Neural progenitor cell (in vitro differentiated cells): ENCODE measurements around the gene DONSON. TPM values are rescaled to one million over a fixed set of nuclear protein-coding genes. Genes with fewer than 3 reads are reported as not detected.

Experiments
- DNase-seq: peaks from one replicate; pipeline ENCODE4 v3.0.0-alpha.2; 2016; ENCODE audit warnings: low spot score
- H2AFZ ChIP-seq: fragments of 200-600 bp; sonication (generic); replicated peaks from 2 replicates; pipeline ENCODE4 v1.6.1; 2016; ENCODE audit warnings: antibody characterized with exemption
- H3F3A ChIP-seq: fragments of 200-600 bp; sonication (generic); 2 replicates; pipeline ENCODE4 v1.6.1; 2016; ENCODE audit warnings: antibody characterized with exemption, low read depth
- H3K27ac ChIP-seq: fragments of 200-600 bp; sonication (generic); 2 replicates; pipeline ENCODE4 v1.5.1; 2016; ENCODE audit warnings: mild to moderate bottlenecking
- H3K27me3 ChIP-seq: fragments of 200-600 bp; sonication (generic); 2 replicates; pipeline ENCODE4 v1.6.1; 2016; ENCODE audit warnings: mild to moderate bottlenecking, moderate library complexity
- H3K36me3 ChIP-seq: fragments of 200-600 bp; sonication (generic); 2 replicates; pipeline ENCODE4 v1.5.1; 2016
- H3K4me1 ChIP-seq: fragments of 200-600 bp; sonication (generic); 2 replicates; pipeline ENCODE4 v1.6.1; 2016; ENCODE audit warnings: mixed run types
- H3K4me2 ChIP-seq: fragments of 200-600 bp; sonication (generic); 2 replicates; pipeline ENCODE4 v1.6.1; 2016
- H3K4me3 ChIP-seq: fragments of 200-600 bp; sonication (generic); 2 replicates; pipeline ENCODE4 v1.5.1; 2016
- H3K79me2 ChIP-seq: fragments of 200-600 bp; sonication (generic); 2 replicates; pipeline ENCODE4 v1.6.1; 2016; ENCODE audit warnings: low read depth
- H3K9ac ChIP-seq: fragments of 200-600 bp; sonication (generic); 2 replicates; pipeline ENCODE4 v1.6.1; 2016
- H3K9me3 ChIP-seq: fragments of 200-600 bp; sonication (generic); 2 replicates; pipeline ENCODE4 v1.5.1; 2016; ENCODE audit warnings: low read depth
- H4K20me1 ChIP-seq: fragments of 200-600 bp; sonication (generic); 2 replicates; pipeline ENCODE4 v1.6.1; 2016; ENCODE audit warnings: low read depth
- H3K27ac Mint-ChIP-seq: 3 replicates; pipeline ENCODE4 v1.8.0; 2021; ENCODE audit warnings: mixed read lengths
- H3K27me3 Mint-ChIP-seq: 2 replicates; pipeline ENCODE4 v1.8.0; 2022; ENCODE audit warnings: low read depth, mild to moderate bottlenecking, inconsistent platforms, moderate library complexity, mixed read lengths; ENCODE audit not compliant: insufficient read depth
- H3K36me3 Mint-ChIP-seq: 3 replicates; pipeline ENCODE4 v1.8.0; 2021; ENCODE audit warnings: mixed read lengths
- H3K4me1 Mint-ChIP-seq: 3 replicates; pipeline ENCODE4 v1.8.0; 2021; ENCODE audit warnings: mixed read lengths
- H3K4me3 Mint-ChIP-seq: 3 replicates; pipeline ENCODE4 v1.8.0; 2021; ENCODE audit warnings: mild to moderate bottlenecking, moderate library complexity, mixed read lengths
- H3K9me3 Mint-ChIP-seq: 3 replicates; pipeline ENCODE4 v1.8.0; 2020; ENCODE audit warnings: mixed read lengths
- EZH2 ChIP-seq: fragments of 200-600 bp; sonication (generic); IDR thresholded peaks from 2 replicates; pipeline ENCODE4 v1.6.1; 2017; ENCODE audit warnings: antibody characterized with exemption, mild to moderate bottlenecking, moderate library complexity
- EZH2phosphoT487 ChIP-seq: fragments of 200-600 bp; sonication (generic); IDR thresholded peaks from 2 replicates; pipeline ENCODE4 v1.6.1; 2017; ENCODE audit warnings: antibody characterized with exemption
- total RNA-seq: library from RNA; depleted of rRNA; stranded (reverse); fragments of >200 nt; gene quantifications from 2 replicates; pipeline ENCODE4 v1.2.3, GENCODE V29; 2015; ENCODE audit warnings: low replicate concordance
- TF ChIP-seq, protein P1 (sequence below): fragments of 200-600 bp; sonication (generic); IDR thresholded peaks from 2 replicates; pipeline ENCODE4 v1.5.1; 2017; ENCODE audit warnings: antibody characterized with exemption, mild to moderate bottlenecking

The DONSON gene
- total RNA-seq, 1 donor from 2014 or later = 67.8 TPM

DNA sequence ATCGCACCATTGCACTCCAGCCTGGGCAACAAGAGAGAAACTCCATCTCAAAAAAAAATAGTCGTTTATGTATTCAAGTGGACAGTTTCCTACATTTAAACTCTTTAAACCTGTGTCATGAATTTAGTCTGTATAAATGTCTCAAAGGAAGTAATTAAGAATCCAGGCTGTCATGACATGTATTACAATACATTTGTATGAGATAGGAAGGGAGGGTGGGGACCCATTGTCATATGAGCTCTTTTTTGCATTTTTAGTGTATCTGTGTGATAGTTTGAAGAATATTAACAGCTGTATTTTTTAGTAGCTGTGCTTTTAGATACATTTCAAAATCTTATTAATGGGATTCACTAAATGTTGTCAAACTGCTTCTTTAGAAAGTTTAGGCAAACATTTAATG is 20.0 kb downstream of the DONSON start:
- no peak for DNase-seq
- Histone ChIP-seq H3K4me1 (no peaks in the 10 kb centered on the region), H3K4me2 (no peak overlapping the region), H3K36me3 (peaks cover 27% of the 10 kb centered on the region), H3K79me2 (peaks cover 28% of the 10 kb centered on the region), H3K4me3 (no peak overlapping the region), H3K27ac (no peak overlapping the region), H4K20me1 (peaks cover 32% of the 10 kb centered on the region), H3K9ac (no peak overlapping the region), H2AFZ (no peak overlapping the region), H3F3A (peaks cover 62% of the 10 kb centered on the region), H3K9me3 (no peaks in the 10 kb centered on the region), H3K27me3 (no peaks in the 10 kb centered on the region)
- Mint-ChIP-seq H3K27me3 (no peaks in the 10 kb centered on the region), H3K4me3 (no peak overlapping the region), H3K27ac (no peak overlapping the region), H3K4me1 (no peaks in the 10 kb centered on the region), H3K36me3 (peaks cover 22% of the 10 kb centered on the region), H3K9me3 (no peaks in the 10 kb centered on the region)
- TF ChIP-seq, protein P1, sequence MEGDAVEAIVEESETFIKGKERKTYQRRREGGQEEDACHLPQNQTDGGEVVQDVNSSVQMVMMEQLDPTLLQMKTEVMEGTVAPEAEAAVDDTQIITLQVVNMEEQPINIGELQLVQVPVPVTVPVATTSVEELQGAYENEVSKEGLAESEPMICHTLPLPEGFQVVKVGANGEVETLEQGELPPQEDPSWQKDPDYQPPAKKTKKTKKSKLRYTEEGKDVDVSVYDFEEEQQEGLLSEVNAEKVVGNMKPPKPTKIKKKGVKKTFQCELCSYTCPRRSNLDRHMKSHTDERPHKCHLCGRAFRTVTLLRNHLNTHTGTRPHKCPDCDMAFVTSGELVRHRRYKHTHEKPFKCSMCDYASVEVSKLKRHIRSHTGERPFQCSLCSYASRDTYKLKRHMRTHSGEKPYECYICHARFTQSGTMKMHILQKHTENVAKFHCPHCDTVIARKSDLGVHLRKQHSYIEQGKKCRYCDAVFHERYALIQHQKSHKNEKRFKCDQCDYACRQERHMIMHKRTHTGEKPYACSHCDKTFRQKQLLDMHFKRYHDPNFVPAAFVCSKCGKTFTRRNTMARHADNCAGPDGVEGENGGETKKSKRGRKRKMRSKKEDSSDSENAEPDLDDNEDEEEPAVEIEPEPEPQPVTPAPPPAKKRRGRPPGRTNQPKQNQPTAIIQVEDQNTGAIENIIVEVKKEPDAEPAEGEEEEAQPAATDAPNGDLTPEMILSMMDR = no peak
- TF ChIP-seq EZH2phosphoT487 (no peak), EZH2 (no peak)

DNA sequence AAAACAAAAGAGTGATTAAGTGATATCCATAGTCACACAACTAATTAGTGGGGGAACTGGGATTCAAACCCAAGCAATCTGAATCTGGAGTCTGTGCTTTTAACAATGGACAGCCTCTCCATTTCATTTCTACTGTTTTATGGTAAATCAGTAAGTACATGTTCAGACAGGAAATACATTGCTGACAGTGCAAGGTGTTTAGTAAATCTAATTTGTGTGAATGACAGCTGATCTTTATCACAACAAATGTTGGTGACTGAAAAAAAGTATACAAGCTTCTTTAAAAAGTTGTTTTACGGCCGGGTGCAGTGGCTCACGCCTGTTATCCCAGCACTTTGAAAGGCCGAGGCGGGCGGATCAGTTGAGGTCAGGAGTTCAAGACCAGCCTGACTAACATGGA is 20.6 kb downstream of the DONSON start:
- Histone ChIP-seq H3K4me3 (no peak overlapping the region), H3K9ac (no peak overlapping the region), H3K4me2 (no peak overlapping the region), H3K9me3 (no peaks in the 10 kb centered on the region), H3K36me3 (peaks cover 24% of the 10 kb centered on the region), H3K4me1 (no peaks in the 10 kb centered on the region), H3K27ac (no peak overlapping the region), H3F3A (peaks cover 60% of the 10 kb centered on the region), H3K79me2 (peaks cover 33% of the 10 kb centered on the region), H4K20me1 (peaks cover 35% of the 10 kb centered on the region), H2AFZ (no peak overlapping the region), H3K27me3 (no peaks in the 10 kb centered on the region)
- Mint-ChIP-seq H3K27ac (no peak overlapping the region), H3K4me3 (no peak overlapping the region), H3K27me3 (no peaks in the 10 kb centered on the region), H3K4me1 (no peaks in the 10 kb centered on the region), H3K9me3 (no peaks in the 10 kb centered on the region), H3K36me3 (peaks cover 19% of the 10 kb centered on the region)
- DNase-seq = no peak
- TF ChIP-seq, protein P1 = no peak
- TF ChIP-seq EZH2 = no peak
- no peak for TF ChIP-seq EZH2phosphoT487

DNA sequence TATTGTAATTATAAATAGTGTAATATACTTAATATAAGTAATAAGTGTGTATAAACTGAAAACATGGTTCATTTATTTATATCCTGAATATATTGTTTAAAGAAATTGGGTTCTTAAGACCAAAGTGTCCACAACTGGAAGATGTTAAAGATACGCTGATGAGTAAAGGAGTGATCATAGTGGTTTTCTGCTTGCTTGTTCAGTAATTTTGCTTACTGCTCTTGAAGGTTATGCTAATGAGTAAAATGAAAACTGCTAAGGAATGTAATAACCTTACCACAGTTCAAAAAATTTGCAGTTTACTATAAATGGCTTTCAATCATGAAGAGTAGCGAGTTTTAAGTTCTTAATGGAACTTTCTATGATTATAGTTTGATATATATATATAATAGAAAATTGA is 22.0 kb downstream of the DONSON start:
- Mint-ChIP-seq H3K4me1 (no peaks in the 10 kb centered on the region), H3K27me3 (no peaks in the 10 kb centered on the region), H3K4me3 (no peak overlapping the region), H3K36me3 (peaks cover 16% of the 10 kb centered on the region), H3K27ac (no peak overlapping the region), H3K9me3 (no peaks in the 10 kb centered on the region)
- H3K27me3 ChIP-seq = no peaks in the 10 kb centered on the region
- TF ChIP-seq EZH2 (no peak), EZH2phosphoT487 (no peak)
- TF ChIP-seq, protein P1 = no peak
- H3F3A ChIP-seq = peaks cover 59% of the 10 kb centered on the region
- no peak overlapping the region for H3K27ac ChIP-seq
- no peaks in the 10 kb centered on the region for H3K4me1 ChIP-seq
- no peak overlapping the region for H3K4me2 ChIP-seq
- H3K79me2 ChIP-seq = peaks cover 47% of the 10 kb centered on the region
- no peaks in the 10 kb centered on the region for H3K9me3 ChIP-seq
- H3K9ac ChIP-seq = no peak overlapping the region
- H3K4me3 ChIP-seq = no peak overlapping the region
- no peak overlapping the region for H2AFZ ChIP-seq
- H4K20me1 ChIP-seq = peaks cover 48% of the 10 kb centered on the region
- peaks cover 31% of the 10 kb centered on the region for H3K36me3 ChIP-seq
- DNase-seq = no peak
